Measurements from ENCODE around the gene CCL24.
"Not testable (repeated sequence)": the region's sequence is repeated elsewhere in the genome, so short reads cannot be mapped to it uniquely, and the experiment has no call there.

CCL24 gene

DNA sequence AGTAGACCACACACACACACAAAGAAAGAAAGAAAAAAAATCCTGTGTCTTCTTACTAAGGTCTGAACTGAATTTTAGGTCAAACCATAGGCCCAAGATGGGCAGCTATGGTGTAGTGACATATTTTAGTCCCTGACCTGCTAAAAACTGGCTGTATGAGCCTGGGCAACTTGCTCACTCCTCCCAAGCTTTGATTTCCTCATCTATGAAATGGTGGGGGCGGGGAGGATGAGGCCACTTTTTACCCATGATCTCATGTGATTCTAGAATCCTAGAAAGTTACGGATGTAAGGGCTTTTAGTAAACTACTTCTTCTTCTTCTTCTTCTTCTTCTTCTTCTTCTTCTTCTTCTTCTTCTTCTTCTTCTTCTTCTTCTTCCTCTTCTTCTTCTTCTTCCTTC is 6.1 kb upstream of the CCL24 start:
- DNase-seq (ENCODE audit: low spot score), result no peak

GRCh38 chr7:75818472-75818871 is 4.9 kb upstream of the CCL24 start:
- DNase-seq (ENCODE audit: low spot score), result no peak

DNA sequence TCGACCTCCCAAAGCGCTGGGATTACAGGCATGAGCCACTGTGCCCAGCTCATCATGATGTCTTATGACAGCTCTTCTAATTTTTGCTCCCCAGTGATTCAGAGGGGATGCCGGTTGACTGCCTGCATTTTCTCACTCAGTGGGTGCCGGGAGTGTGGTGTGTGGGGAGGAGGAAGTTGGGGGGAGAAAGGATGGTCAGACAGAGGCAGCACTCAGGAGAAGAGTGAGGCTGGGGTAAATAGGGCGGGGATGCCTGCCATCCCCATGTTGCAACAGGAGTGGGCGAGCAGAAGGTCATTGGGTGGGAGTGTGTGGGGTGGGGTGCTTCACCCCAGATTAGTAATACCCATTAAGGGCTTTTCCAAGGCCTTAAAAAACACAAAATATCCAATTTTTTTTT is 3.5 kb upstream of the CCL24 start:
- no peak for DNase-seq (ENCODE audit: low spot score)

GRCh38 chr7:75815418-75816064 is 1.9 kb upstream of the CCL24 start:
- DNase-seq (ENCODE audit: low spot score), result no peak

DNA sequence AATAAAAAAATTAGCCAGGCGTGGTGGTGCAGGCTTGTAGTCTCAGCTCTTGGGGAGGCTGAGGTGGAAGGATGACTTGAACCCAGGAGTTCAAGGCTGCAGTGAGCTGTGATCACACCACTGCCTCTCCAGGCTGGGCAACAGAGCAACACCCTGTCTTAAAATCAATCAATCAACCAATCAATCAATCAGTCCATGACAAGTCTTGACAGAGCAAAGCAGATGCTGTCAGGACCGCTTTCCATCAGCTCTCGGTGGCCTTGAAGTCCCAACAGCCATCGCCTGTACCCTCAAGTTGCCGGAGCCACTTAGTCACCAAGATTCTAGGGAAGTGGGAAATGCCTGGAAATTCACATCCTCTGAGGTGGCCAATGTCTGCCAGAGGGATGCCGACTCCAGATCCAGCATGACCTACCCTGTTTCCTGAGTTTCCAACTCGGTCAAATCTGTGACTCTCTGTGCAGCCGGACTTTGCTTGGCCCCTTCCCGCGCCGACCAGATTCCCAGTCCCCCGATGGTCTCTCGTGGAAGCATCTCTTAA is 871 bp upstream of the CCL24 start:
- no peak for DNase-seq (ENCODE audit: low spot score)

DNA sequence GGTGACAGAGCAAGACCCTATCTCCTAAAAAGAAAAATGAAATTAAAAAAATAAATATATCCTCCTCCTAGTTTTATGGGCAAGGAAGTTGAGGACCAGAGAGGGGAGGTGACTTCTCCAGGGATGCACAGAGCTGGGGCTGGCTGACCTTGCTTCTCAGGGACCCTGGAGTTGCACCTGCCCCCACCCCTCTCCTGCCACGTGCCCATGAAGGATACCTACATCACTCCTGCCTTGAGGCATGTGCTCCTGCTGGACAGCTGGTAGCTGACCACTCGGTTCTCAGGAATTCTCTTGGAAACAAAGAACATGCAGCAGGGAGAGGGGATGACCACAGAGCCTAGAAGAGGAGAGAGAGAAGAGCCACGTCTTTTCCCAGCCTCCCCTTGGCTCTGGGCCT is 522 bp downstream of the CCL24 start:
- DNase-seq (ENCODE audit: low spot score), result no peak

- no peak for DNase-seq (ENCODE audit: low spot score)
Measured at GRCh38 chr7:75811894-75812678, 1.5 kb downstream of the CCL24 start.

DNA sequence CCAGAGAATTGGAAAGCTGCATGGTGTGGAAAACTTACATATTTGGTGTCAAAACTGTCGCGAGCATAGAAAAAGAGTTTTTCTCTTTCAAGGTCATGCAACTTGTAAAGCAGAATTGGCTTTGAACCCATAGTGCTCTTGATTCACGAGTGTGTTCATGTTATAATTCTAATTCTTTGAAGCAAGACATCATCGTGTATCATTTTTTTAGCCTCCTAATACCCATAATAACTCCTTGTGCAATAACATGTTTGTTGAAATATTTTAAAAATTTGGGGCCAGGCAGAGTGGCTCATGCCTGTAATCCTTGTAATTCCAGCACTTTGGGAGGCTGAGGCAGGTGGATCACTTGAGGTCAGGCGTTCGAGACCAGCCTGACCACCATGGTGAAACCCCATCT is 4.2 kb downstream of the CCL24 start:
- DNase-seq (ENCODE audit: low spot score), result no peak

GRCh38 chr7:75808106-75808505 is 5.5 kb downstream of the CCL24 start:
- no peak for DNase-seq (ENCODE audit: low spot score)

GRCh38 chr7:75807452-75807851 is 6.2 kb downstream of the CCL24 start:
- no peak for DNase-seq (ENCODE audit: low spot score)

GRCh38 chr7:75806560-75807307 is 6.9 kb downstream of the CCL24 start:
- no peak for DNase-seq (ENCODE audit: low spot score)

- DNase-seq (ENCODE audit: low spot score), result no peak
Measured at GRCh38 chr7:75804705-75805104, 8.9 kb downstream of the CCL24 start.

- no peak for DNase-seq (ENCODE audit: low spot score)
Measured at GRCh38 chr7:75804004-75804403, 9.6 kb downstream of the CCL24 start.

DNA sequence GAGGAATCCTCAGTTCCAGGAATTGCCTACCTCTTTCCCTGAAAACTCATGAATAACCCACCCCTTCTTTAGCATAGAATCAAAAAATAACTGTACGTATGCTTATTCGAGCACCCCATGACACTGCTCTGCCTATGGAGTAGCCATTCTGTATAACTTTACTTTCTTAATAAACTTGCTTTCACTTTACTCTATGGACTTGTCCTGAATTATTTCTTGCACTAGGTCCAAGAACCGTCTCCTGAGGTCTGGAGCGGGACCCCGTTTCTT is 11.1 kb downstream of the CCL24 start:
- DNase-seq (ENCODE audit: low spot score), result no peak

DNA sequence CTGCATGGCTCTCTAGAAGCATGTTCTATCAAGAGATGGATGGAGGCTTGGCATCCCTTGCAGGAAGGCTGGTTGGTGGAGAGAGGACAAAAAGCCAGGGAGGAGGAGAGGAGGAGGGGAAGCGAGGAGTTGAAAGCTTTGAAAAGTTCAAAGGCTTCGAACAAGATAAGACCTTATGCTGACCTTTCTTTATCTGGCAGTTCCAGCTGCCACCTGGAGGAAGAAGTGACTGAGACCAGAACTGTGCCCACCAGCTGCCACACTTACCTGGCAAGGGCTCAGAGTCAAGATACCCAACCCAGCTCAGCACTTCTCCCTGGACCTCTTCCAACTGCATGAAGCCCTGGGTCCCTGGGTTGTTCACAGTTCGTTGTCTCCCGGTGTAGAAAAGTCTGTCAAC is 14.8 kb downstream of the CCL24 start:
- DNase-seq (ENCODE audit: low spot score), result no peak

DNA sequence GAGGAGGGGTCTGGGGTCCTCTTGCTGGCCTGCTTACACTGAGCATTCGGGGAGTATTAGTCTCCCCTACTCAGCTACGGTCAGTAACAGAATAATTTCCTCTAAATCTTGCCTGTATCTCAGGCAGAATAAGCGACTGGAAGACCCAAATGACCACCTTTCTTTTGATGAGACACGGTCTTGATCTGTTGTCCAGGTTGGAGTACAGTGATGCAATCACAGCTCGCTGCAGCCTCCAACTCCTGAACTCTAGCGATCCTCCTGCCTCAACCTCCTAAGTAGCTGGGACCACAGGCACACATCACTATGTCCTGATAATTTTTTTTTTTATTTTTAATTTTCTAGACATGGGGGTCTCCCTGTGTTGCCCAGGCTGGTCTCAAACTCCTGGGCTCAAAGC is 17.2 kb downstream of the CCL24 start:
- DNase-seq (ENCODE audit: low spot score), result no peak

GRCh38 chr7:75795831-75796285 is 17.7 kb downstream of the CCL24 start:
- peak; percentile 7 for DNase-seq (ENCODE audit: low spot score)

DNA sequence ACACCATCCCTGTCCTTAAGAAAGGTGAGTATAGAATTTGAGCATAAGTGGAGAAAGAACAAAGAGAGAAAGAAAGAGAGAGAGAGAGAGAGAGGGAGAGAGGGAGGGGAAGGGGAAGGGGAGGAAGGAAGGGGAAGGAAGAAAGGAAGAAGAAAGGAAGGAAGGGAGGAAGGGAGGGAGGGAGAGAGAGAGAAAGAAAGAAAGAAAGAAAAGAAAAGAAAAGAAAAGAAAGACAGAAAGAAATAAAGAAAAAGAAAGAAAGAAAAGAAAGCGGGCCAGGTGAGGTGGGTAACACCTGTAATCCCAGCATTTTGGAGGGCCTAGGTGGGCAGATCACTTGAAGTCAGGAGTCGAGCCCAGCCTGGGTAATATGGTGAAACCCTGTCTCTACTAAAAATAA is 19.9 kb downstream of the CCL24 start:
- DNase-seq (ENCODE audit: low spot score), result no peak

DNA sequence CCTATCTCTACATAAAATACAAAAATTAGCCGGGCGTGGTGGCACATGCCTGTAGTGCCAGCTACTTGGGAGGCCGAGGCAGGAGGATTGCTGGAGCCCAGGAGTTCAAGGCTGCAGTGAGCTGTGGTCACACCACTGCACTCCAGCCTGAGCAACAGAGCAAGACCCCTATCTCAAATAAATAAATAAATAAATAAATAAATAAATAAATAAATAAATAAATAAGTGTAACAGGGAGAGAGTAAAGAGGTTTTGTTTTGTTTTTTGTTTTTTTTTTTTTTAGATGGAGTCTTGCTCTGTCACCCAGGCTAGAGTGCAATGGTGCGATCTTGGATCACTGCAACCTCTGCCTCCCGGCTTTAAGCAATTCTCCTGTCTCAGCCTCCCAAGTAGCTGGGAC is 21.0 kb downstream of the CCL24 start:
- not testable (repeated sequence) for DNase-seq (ENCODE audit: low spot score)

GRCh38 chr7:75789361-75789924 is 24.2 kb downstream of the CCL24 start:
- DNase-seq (ENCODE audit: low spot score), result no peak

DNA sequence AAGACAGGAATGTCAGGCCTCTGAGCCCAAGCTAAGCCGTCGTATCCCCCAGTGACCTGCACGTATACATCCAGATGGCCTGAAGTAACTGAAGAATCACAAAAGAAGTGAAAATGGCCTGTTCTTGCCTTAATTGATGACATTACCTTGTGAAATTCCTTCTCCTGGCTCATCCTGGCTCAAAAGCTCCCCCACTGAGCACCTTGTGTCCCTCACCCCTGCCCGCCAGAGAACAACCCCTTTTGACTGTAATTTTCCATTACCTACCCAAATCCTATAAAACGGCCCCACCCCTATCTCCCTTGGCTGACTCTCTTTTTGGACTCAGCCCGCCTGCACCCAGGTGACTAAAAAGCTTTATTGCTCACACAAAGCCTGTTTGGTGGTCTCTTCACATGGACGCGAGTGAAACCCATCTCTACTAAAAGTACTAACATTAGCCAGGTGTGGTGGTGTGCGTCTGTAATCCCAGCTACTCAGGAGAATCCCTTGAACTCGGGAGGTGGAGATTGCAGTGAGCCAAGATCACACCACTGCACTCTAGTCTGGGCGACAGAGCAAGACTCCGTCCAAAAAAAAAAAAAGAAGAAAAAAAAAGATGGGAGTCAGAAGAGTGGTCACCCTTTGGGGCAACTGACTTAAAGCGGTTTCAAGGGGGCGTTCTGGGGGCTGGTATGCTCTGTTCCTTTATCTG is 25.3 kb downstream of the CCL24 start:
- DNase-seq (ENCODE audit: low spot score), result not testable (repeated sequence)

DNA sequence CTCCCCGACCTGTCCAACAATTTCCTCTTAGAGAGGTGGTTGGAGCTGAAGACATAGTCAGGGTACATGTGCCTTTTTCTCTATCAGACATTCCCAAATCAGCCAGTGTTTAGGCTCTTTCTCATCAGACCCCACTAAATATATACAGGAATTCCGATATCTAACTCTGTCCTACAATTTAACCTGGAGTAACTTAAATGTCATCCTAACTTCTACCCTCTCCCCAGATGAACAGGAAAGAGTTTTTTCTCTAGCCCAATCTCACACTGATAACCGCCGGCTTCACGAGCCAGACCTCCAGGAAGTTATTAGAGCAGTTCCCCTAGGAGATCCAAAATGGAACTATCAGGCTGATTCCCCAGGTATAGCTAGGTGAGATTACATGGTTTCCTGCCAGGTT is 30.5 kb downstream of the CCL24 start:
- DNase-seq (ENCODE audit: low spot score), result not testable (repeated sequence)

Data from Ammon's horn (tissue), 1 donor.